Heart right ventricle (tissue), 16 donors: ENCODE data around the gene MBD2. TPM values are rescaled to one million over a fixed set of nuclear protein-coding genes. Genes with fewer than 3 reads are reported as not detected.

ENCODE experiments used
- ATAC-seq, 8 donors: fragments of 200-7000 bp; cut with Tn5 transposase; one replicate each; pipeline ENCODE4 v1.9.1; 2020; ENCODE audit warnings: mild to moderate bottlenecking in 8 of 8, moderate library complexity in 8 of 8, moderate number of reproducible peaks in 1 of 8
- DNase-seq, 2 donors: peaks; one replicate each; pipeline ENCODE4 v3.0.0-alpha.2; 2020
- H3K27ac ChIP-seq, 10 donors: fragments of 200-600 bp; sonication (generic) in 2 of 10; one replicate each; pipeline versions ENCODE4 v1.5.0 to v1.8.0; 2020 to 2022; ENCODE audit warnings: mild to moderate bottlenecking in 3 of 10
- H3K27me3 ChIP-seq, 7 donors: fragments of 200-600 bp; one replicate each; pipeline ENCODE4 v1.8.0; 2021 to 2022; ENCODE audit warnings: mild to moderate bottlenecking in 2 of 7
- H3K36me3 ChIP-seq, 9 donors: fragments of 200-600 bp; sonication (generic) in 1 of 9; one replicate each; pipeline versions ENCODE4 v1.5.0 to v1.8.0; 2020 to 2022; ENCODE audit warnings: mild to moderate bottlenecking in 2 of 9
- H3K4me1 ChIP-seq, 9 donors: fragments of 200-600 bp; sonication (generic) in 1 of 9; one replicate each; pipeline versions ENCODE4 v1.5.0 to v1.8.0; 2020 to 2022; ENCODE audit warnings: mild to moderate bottlenecking in 4 of 9
- H3K4me3 ChIP-seq, 10 donors: fragments of 200-600 bp; sonication (generic) in 2 of 10; one replicate each; pipeline versions ENCODE4 v1.5.0 to v1.8.0; 2020 to 2022; ENCODE audit warnings: mild to moderate bottlenecking in 7 of 10, moderate library complexity in 2 of 10
- H3K9me3 ChIP-seq, 11 donors: fragments of 200-600 bp in 10 of 11; sonication (generic) in 2 of 11; one replicate each; pipeline versions ENCODE4 v1.5.0 to v1.8.0; 2013 to 2022; ENCODE audit warnings: mild to moderate bottlenecking in 2 of 11, control low read depth in 1 of 11, moderate library complexity in 1 of 11
- WGBS, 2 donors: extraction: QIAGEN DNeasy Blood & Tissue Kit; methylation state at CpG; one replicate each; pipeline ENCODE4 v1.1.7; 2013; ENCODE audit warnings: inconsistent platforms in 1 of 2; 5-methylcytosine and 5-hydroxymethylcytosine counted together
- intact Hi-C, 10 donors: fragments of 100-400 bp; cut with DNase I; formaldehyde crosslinking; loops; one replicate each; pipeline versions ENCODE4 v1.11.1 to v1.14.2; 2022
- polyA plus RNA-seq, 2 donors: library from polyadenylated mRNA; stranded (reverse); fragments of 200-250 nt; gene quantifications; one replicate each; pipeline ENCODE4 v1.2.3, GENCODE V29; 2013
- total RNA-seq, 10 donors: library from RNA; stranded (reverse); fragmentation: NEBNext Ultra II Directional in 3 of 10; extraction: Animal tissue kit (Norgen Biotek cat#: 25700) in 3 of 10; gene quantifications; one replicate each; pipeline versions ENCODE4 v1.2.1 to v1.2.4, GENCODE V29; 2021 to 2023
- TF ChIP-seq, protein P1 (sequence below), 9 donors: fragments of 200-600 bp; sonication (generic) in 2 of 9; IDR thresholded peaks; one replicate each; pipeline versions ENCODE4 v1.5.0 to v1.8.0; 2021 to 2022; ENCODE audit warnings: antibody characterized with exemption in 9 of 9, mild to moderate bottlenecking in 5 of 9, moderate library complexity in 1 of 9
- donor health status: Arrhythmogenic right ventricular cardiomyopathy.
- donor health status: ischemic (EF 13 %, LVEDD 7.1; RV severe dilation, severe dysfunction).
- donor health status: healthy with polysubstance abuse.
- donor health status: DM: no; HTN: yes; CAD: no.
- donor health status: DM: no; HTN: no; CAD: no.
- donor health status: ischemic (EF 25% LVEDD 6.9; RV normal size, moderate dysfunction).
- donor health status: ischemic (EF 25% LVEDD 5.7; RV mildly dilated, moderate dysfunction).
- donor health status: healthy.
- donor health status: DM: yes; HTN: yes; CAD: no.
- donor health status: Ischemic cardiomyopathy.
- donor health status: ischemic (EF 35%, LVEDD 5.7; RV mildly dilated, moderate dysfunction).
- donor health status: nonischemic (EF 11% LVEDD 7.7; RV severe dilation, severe dysfunction).
- donor health status: DM: yes; HTN: yes; CAD: no.
- donor health status: PGD.
- donor health status: ischemic (EF 29% LVEDD 5.4; RV normal size, mild dysfunction).
- donor health status: nonischemic (EF 23%, LVEDD 6.1; RV moderate dilation, normal function).

MBD2 gene
- total and polyA plus RNA-seq, 12 donors, result 19.6 to 61.3 (median 41.5) TPM

DNA sequence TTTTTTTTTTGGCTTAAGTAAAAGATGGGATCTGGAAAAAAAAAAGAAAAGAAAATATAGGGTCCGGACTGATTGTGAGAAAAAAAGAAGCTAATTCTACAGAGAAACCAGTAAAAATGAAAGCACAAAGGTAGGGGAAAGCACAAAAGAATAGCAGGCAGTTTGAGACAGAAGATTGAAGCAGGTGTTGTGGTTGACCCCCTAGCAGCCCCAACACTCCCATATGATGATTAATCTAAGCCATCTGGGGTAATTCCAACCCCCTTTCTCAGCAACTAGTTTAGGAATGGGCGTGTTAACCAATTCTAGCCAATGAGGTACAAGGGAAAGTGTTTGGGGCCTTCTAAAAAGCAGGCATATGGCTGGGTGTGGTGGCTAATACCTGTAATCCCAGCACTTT lies 77.0 kb downstream of the MBD2 start:
- H3K27ac ChIP-seq, result no peak overlapping the region
- peaks cover 0 to 18% (median 0%) of the 10 kb centered on the region in 9 donors for H3K36me3 ChIP-seq
- peaks cover 0 to 12% (median 6%) of the 10 kb centered on the region in 11 donors for H3K9me3 ChIP-seq
- DNase-seq (no peak), ATAC-seq (no peak)
- H3K4me3 ChIP-seq, result no peak overlapping the region
- intact Hi-C loops, result no loop called here
- 94 to 95% methylated on average over 2 of the region's 2 CpGs for whole genome bisulfite sequencing, 2 donors
- TF ChIP-seq, protein P1, sequence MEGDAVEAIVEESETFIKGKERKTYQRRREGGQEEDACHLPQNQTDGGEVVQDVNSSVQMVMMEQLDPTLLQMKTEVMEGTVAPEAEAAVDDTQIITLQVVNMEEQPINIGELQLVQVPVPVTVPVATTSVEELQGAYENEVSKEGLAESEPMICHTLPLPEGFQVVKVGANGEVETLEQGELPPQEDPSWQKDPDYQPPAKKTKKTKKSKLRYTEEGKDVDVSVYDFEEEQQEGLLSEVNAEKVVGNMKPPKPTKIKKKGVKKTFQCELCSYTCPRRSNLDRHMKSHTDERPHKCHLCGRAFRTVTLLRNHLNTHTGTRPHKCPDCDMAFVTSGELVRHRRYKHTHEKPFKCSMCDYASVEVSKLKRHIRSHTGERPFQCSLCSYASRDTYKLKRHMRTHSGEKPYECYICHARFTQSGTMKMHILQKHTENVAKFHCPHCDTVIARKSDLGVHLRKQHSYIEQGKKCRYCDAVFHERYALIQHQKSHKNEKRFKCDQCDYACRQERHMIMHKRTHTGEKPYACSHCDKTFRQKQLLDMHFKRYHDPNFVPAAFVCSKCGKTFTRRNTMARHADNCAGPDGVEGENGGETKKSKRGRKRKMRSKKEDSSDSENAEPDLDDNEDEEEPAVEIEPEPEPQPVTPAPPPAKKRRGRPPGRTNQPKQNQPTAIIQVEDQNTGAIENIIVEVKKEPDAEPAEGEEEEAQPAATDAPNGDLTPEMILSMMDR (IDR thresholded peaks at IDR 0.05), result no peak
- H3K27me3 ChIP-seq, result no peaks in the 10 kb centered on the region
- H3K4me1 ChIP-seq, result peaks cover 0 to 24% (median 0%) of the 10 kb centered on the region in 9 donors

DNA sequence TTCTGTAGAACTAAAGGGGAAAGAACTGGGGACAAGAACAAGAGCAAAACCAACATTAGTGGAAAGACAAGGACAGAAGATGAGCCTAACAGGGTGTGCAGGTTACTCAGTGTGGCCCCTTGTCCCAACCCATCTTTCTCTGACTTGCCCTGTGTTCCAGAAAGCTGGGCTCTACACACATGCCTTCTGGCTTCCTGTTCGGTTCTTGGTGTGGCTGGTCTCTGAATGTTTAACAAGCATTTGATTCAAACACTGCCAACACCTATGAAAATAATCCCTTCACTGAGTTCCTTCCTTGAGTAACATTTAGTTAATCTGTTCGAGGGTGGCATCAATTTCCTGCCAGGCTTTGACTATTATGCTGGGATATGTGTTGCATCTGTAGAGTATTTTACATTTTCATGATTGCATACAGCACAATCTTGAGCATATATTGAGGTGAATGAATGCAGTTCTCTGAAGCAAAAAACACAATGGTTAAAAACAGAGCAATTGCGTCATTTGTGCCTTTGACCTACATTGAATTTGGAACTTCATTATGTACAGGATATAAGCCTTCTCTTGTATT lies 83.3 kb downstream of the MBD2 start:
- Histone ChIP-seq H3K4me1 (no peaks in the 10 kb centered on the region), H3K36me3 (peaks cover 0 to 4% (median 0%) of the 10 kb centered on the region in 9 donors), H3K27me3 (no peaks in the 10 kb centered on the region), H3K9me3 (peaks cover 0 to 26% (median 6%) of the 10 kb centered on the region in 11 donors), H3K4me3 (no peak overlapping the region), H3K27ac (no peak overlapping the region)
- intact Hi-C loops, result no loop called here
- WGBS, 2 donors, result 90 to 93% methylated on average over 3 of the region's 3 CpGs
- no peak for ATAC-seq
- DNase-seq, result no peak
- TF ChIP-seq, protein P1 (IDR thresholded peaks at IDR 0.05), result no peak

DNA sequence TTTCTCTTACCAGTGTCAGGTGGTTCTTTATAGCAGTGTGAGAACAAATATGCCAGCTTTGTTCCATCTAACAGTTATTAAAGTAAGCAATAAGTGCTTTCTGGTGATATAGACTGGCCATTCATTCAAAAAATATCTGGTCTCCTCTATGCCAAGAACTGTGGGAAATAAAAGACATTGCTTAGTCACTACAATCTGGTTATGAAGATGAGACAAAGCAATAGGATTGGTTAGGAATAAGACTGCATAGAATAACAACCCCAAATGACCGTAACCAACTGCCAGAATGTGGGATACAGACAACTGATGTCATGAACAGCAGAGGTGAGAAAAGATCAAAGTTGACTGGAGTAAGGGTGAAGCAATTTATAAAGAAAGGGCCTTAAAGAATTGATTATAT lies 83.8 kb downstream of the MBD2 start:
- intact Hi-C loops, result no loop called here
- Histone ChIP-seq H3K9me3 (peaks cover 0 to 26% (median 6%) of the 10 kb centered on the region in 11 donors), H3K27ac (no peak overlapping the region), H3K4me3 (no peak overlapping the region), H3K4me1 (no peaks in the 10 kb centered on the region), H3K27me3 (no peaks in the 10 kb centered on the region), H3K36me3 (peaks cover 0 to 4% (median 0%) of the 10 kb centered on the region in 9 donors)
- 45 to 94% methylated on average over 1 of the region's 1 CpG for WGBS, 2 donors
- TF ChIP-seq, protein P1 (IDR thresholded peaks at IDR 0.05), result no peak
- no peak for ATAC-seq
- no peak for DNase-seq

DNA sequence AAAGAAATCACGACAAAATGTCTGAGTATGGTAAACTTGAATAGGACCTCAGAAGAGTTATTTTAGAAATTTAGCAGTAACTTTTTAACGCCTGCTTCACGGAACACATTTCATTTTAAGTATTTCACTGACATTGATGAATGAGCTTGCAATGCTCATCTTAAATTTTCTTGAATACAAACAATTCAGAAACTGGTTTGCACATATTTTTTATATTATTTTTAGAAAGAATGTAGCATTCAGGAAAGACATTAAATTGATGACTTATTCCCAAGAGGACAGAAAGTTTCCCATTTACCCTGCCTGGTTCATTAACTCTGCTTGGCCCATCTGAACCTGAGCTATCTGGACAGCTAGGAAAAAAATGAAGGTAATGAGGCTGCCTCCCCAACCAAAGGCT lies 89.3 kb downstream of the MBD2 start:
- no peak for DNase-seq
- 89 to 93% methylated on average over 3 of the region's 3 CpGs for WGBS, 2 donors
- no peak for ATAC-seq
- Histone ChIP-seq H3K36me3 (peaks cover 0 to 3% (median 0%) of the 10 kb centered on the region in 9 donors), H3K4me3 (no peak overlapping the region), H3K27me3 (no peaks in the 10 kb centered on the region), H3K4me1 (peaks cover 0 to 9% (median 0%) of the 10 kb centered on the region in 9 donors), H3K27ac (no peak overlapping the region), H3K9me3 (peaks cover 0 to 16% (median 6%) of the 10 kb centered on the region in 11 donors)
- TF ChIP-seq, protein P1 (IDR thresholded peaks at IDR 0.05), result no peak
- intact Hi-C loops, result no loop called here
